Breast epithelium (tissue), 3 donors: ENCODE measurements around the gene PSME2.

ENCODE experiments used
- CTCF ChIP-seq, 3 donors: fragments of 450-650 bp; IDR thresholded peaks; one replicate each; pipeline ENCODE4 v1.5.1; 2016 to 2017; ENCODE audit warnings: antibody characterized with exemption in 3 of 3, mild to moderate bottlenecking in 3 of 3, moderate library complexity in 3 of 3
- POLR2A ChIP-seq: fragments of 450-650 bp; IDR thresholded peaks from one replicate; pipeline ENCODE4 v1.6.1; 2016; ENCODE audit warnings: antibody characterized with exemption, mild to moderate bottlenecking, moderate library complexity
- POLR2AphosphoS5 ChIP-seq, 3 donors: sonication (generic); formaldehyde crosslinking; IDR thresholded peaks; one replicate each; pipeline ENCODE4 v1.6.1; 2017; ENCODE audit warnings: antibody characterized with exemption in 3 of 3

DNA sequence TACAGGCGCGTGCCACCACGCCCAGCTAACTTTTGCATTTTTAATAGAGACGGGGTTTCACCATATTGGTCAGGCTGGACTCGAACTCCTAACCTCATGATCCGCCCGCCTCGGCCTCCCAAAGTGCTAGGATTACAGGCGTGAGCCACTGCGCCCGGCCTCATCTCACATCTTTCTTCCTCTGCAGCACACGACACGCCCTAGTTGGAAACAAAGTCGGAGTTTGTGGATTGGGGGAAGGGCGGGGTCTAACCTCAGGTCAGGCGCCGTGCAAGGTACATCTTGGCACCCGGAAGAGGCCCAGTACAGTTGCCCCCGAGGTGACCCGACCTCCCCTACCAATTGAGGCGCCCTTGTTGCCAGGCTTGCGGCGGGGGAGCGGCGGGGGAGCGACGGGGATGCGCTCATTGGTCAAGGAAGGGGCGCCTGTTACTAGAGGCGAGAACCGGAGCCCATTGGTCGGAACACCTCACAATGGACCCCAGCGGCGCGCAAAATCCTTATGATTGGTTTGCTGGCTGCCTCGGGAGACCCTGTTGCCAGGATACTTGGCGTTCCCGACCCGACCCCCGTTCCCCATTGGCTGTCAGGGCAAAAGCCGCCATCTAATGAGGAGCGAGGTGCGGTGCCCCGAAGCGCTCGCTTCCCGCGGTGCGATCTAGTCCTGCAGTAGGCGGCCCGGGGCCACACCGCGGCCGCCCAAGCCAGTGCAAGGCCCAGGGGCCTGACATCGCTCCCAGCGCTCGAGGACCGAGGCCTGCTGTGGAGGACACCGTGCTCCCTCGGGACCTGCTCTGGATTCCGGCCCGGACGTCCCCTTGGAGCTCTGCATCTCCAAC, 25.2 kb upstream of the PSME2 start, which contains the start of gene REC8:
- no peak for TF ChIP-seq CTCF (IDR thresholded peaks at IDR 0.05)
- no peak for TF ChIP-seq POLR2A
- no peak for TF ChIP-seq POLR2AphosphoS5 (IDR thresholded peaks at IDR 0.05)
